ENCODE data around the gene SFTPB.

DNA sequence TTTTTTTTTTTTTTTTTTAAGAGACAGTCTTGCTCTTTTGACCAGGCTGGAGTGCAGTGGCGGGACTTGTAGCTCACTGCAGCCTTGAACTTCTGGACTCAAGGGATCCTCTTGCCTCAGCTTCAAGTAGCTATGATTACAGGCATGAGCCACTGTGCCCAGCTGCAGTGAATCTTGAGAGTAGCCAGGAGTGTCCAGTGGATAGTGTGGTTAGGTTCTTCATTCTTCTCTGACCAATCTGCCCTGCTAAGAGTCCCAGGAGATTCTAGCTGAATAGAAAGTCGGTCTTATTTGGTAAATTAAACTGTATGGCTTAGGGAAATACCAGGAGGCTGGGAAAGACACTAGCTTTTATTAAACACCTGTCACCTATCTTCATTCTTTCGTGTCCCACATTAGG lies 36.7 kb downstream of the SFTPB start:
- TF ChIP-seq, protein P1, sequence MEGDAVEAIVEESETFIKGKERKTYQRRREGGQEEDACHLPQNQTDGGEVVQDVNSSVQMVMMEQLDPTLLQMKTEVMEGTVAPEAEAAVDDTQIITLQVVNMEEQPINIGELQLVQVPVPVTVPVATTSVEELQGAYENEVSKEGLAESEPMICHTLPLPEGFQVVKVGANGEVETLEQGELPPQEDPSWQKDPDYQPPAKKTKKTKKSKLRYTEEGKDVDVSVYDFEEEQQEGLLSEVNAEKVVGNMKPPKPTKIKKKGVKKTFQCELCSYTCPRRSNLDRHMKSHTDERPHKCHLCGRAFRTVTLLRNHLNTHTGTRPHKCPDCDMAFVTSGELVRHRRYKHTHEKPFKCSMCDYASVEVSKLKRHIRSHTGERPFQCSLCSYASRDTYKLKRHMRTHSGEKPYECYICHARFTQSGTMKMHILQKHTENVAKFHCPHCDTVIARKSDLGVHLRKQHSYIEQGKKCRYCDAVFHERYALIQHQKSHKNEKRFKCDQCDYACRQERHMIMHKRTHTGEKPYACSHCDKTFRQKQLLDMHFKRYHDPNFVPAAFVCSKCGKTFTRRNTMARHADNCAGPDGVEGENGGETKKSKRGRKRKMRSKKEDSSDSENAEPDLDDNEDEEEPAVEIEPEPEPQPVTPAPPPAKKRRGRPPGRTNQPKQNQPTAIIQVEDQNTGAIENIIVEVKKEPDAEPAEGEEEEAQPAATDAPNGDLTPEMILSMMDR (conservative IDR thresholded peaks at IDR 0.05), result no peak
- TF ChIP-seq EZH2 (IDR thresholded peaks at IDR 0.05; ENCODE audit: low read depth), result no peak

Measured in PC-9 (cell line).